GM21360 (cell line): ENCODE measurements around the gene ALK.
"Not testable (repeated sequence)": the region's sequence is repeated elsewhere in the genome, so short reads cannot be mapped to it uniquely, and the experiment has no call there.

ENCODE experiments used
- ATAC-seq: cut with Tn5 transposase; IDR thresholded peaks from one replicate; pipeline ENCODE4 v1.9.1; 2021; ENCODE audit warnings: mild to moderate bottlenecking, moderate library complexity; ENCODE audit not compliant: unreplicated experiment

Gene ALK

GRCh38 chr2:29761278-29761677, 160.1 kb downstream of the ALK start:
- no peak for ATAC-seq

GRCh38 chr2:29760008-29760407, 161.4 kb downstream of the ALK start:
- no peak for ATAC-seq

- ATAC-seq = no peak
Measured at GRCh38 chr2:29759360-29759759, 162.0 kb downstream of the ALK start.

GRCh38 chr2:29755829-29756228, 165.6 kb downstream of the ALK start:
- no peak for ATAC-seq

- ATAC-seq = no peak
Measured at GRCh38 chr2:29755233-29755632, 166.2 kb downstream of the ALK start.

- ATAC-seq = no peak
Measured at GRCh38 chr2:29753671-29754444, 167.5 kb downstream of the ALK start.

- no peak for ATAC-seq
Measured at GRCh38 chr2:29751390-29751789, 170.0 kb downstream of the ALK start.

GRCh38 chr2:29750463-29750862, 170.9 kb downstream of the ALK start:
- ATAC-seq = not testable (repeated sequence)

GRCh38 chr2:29749843-29750242, 171.5 kb downstream of the ALK start:
- ATAC-seq = no peak

GRCh38 chr2:29749041-29749440, 172.3 kb downstream of the ALK start:
- ATAC-seq = no peak

GRCh38 chr2:29747786-29748470, 173.5 kb downstream of the ALK start:
- ATAC-seq = no peak

- no peak for ATAC-seq
Measured at GRCh38 chr2:29744976-29745375, 176.4 kb downstream of the ALK start.

GRCh38 chr2:29743516-29743915, 177.9 kb downstream of the ALK start:
- ATAC-seq = no peak

- no peak for ATAC-seq
Measured at GRCh38 chr2:29742656-29743055, 178.7 kb downstream of the ALK start.

GRCh38 chr2:29741132-29741531, 180.3 kb downstream of the ALK start:
- no peak for ATAC-seq

- ATAC-seq = no peak
Measured at GRCh38 chr2:29733965-29734364, 187.4 kb downstream of the ALK start.

- no peak for ATAC-seq
Measured at GRCh38 chr2:29733213-29733612, 188.2 kb downstream of the ALK start.

- ATAC-seq = no peak
Measured at GRCh38 chr2:29731948-29732347, 189.4 kb downstream of the ALK start.

GRCh38 chr2:29729932-29730331, 191.5 kb downstream of the ALK start:
- no peak for ATAC-seq

GRCh38 chr2:29729401-29729800, 192.0 kb downstream of the ALK start:
- ATAC-seq = no peak

- no peak for ATAC-seq
Measured at GRCh38 chr2:29726976-29727375, 194.4 kb downstream of the ALK start.

GRCh38 chr2:29725610-29726009, 195.8 kb downstream of the ALK start:
- ATAC-seq = no peak
